Measurements from ENCODE around the gene GLRX3.
"Not testable (repeated sequence)": the region's sequence is repeated elsewhere in the genome, so short reads cannot be mapped to it uniquely, and the experiment has no call there.

GLRX3 gene

DNA sequence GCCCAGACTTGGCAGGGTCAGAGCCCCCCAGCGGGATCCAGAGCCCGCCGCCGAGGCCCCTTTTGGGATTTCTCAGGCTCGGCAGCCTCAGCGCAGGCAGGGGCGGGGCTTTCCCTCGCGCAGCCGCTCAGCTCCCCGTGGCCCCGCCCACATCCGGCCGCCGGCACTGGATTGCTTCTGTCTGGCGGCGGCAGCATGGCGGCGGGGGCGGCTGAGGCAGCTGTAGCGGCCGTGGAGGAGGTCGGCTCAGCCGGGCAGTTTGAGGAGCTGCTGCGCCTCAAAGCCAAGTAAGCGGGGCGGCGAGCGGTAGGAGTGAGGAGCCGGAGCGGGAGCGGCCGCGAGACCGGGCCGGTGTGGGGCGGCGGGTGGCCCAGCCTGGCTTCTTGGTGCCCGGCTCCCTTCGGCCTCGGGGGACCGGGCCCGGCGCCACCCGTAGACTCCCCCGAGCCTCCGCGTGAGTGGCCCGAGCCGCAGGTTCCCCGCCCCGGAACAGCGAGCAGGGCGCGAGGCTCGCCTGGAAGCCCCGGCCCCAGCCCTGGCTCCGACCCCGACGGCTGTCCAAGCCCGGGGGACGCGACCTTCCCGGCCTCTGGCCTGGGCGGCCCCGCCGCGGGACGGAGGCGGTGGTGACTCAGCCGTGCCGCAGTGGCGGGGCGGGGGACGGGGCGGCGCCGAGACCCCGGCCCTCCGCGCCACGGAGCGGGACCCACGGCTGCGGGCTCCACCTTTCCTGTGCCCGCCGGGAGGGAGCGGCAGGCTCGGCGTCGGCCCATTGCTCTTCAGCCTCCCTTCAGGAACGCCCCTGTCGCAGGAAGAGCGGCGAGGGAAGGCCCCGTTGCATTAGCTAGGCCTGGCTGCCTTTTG lies at the start of gene GLRX3:
TSS of gene GLRX3 (plus strand) at position 166 of the 864 bp plus-strand sequence. CDS start at position 196, 30 bp downstream.
- Mint-ChIP-seq H3K4me1 (peaks cover 37% of the 10 kb centered on the region), H3K4me3 (peak within 1 kb of the TSS; percentile 90), H3K27me3 (no peaks in the 10 kb centered on the region), H3K9me3 (no peaks in the 10 kb centered on the region), H3K36me3 (peaks cover 4% of the 10 kb centered on the region), H3K27ac (peak within 1 kb of the TSS; percentile 94)

DNA sequence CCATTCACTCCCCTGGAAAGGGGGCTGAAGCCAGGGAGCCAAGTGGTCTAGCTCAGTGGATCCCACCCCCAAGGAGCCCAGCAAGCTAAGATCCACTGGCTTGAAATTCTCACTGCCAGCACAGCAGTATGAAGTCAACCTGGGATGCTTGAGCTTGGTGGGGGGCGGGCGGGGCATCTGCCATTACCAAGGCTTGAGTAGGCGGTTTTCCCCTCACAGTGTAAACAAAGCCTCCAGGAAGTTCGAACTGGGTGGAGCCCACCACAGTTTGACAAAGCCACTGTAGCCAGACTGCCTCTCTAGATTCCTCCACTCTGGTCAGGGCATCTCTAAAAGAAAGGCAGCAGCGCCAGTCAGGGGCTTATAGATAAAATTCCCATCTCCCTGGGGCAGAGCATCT lies 45.6 kb upstream of the GLRX3 start:
- Mint-ChIP-seq H3K36me3 (peaks cover 43% of the 10 kb centered on the region), H3K4me1 (peaks cover 14% of the 10 kb centered on the region), H3K9me3 (peaks cover 12% of the 10 kb centered on the region)
- H3K27ac Mint-ChIP-seq, H3K27me3 Mint-ChIP-seq, H3K4me3 Mint-ChIP-seq: not testable (repeated sequence)

DNA sequence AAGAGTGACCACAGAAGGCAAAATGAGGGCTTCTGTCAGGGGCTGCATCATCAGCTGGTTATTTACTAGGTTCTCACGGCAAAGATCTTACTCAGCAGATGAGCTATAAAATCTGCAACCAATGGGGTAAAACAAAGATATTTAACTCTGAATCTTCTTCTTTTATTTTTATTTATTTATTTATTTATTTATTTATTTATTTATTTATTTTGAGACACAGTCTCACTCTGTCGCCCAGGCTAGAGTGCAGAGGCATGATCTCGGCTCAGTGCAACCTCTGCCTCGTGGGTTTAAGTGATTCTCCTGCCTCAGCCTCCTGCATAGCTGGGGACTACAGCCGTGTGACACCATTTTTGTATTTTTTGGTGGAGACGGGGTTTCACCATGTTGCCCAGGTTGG lies 36.8 kb upstream of the GLRX3 start:
- no peaks in the 10 kb centered on the region for H3K27me3 Mint-ChIP-seq
- H3K9me3 Mint-ChIP-seq: no peaks in the 10 kb centered on the region
- no peak overlapping the region for H3K4me3 Mint-ChIP-seq
- H3K4me1 Mint-ChIP-seq: no peaks in the 10 kb centered on the region
- H3K36me3 Mint-ChIP-seq: no peaks in the 10 kb centered on the region
- H3K27ac Mint-ChIP-seq: no peak overlapping the region

DNA sequence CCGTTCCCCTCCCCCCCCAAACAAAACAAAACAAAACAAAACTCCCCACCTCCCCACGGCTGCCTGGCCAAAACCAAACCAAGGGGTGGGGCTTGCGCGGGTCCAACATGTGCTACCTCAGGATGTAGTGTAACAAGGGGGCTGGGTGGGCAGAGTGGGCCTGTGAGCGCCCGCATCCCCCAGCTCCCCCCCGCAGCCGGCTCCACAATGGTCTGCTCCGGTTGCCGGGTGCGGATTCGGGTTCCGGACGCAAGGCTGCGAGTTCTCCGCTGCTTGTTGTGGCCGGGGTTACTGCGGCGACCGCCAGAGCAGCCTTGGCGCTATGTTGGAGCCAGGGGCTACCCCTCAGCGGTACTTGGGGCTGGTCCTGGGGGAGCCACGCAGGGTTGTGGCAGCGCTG lies 30.5 kb upstream of the GLRX3 start:
- H3K27me3 Mint-ChIP-seq: no peaks in the 10 kb centered on the region
- H3K36me3 Mint-ChIP-seq: peaks cover 7% of the 10 kb centered on the region
- no peaks in the 10 kb centered on the region for H3K9me3 Mint-ChIP-seq
- peaks cover 39% of the 10 kb centered on the region for H3K4me1 Mint-ChIP-seq
- no peak overlapping the region for H3K4me3 Mint-ChIP-seq
- H3K27ac Mint-ChIP-seq: peak overlapping the region; percentile 55

DNA sequence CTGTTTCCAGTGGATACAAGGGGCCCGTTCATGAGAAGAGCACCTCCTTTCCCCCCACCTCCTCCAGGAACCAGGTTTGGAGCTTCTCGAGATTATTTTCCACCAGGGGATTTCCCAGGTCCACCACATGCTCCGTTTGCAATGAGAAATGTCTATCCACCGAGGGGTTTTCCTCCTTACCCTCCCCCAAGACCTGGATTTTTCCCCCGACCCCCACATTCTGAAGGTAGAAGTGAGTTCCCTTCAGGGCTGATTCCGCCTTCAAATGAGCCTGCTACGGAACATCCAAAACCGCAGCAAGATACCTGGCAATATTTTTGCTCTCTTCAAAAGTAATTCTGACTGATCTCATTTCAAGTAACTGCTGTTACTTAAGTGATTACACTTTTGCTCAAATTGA lies 28.0 kb upstream of the GLRX3 start:
- H3K27ac Mint-ChIP-seq: peak overlapping the region; percentile 49
- not testable (repeated sequence) for H3K36me3 Mint-ChIP-seq, H3K9me3 Mint-ChIP-seq, H3K27me3 Mint-ChIP-seq
- peaks cover 54% of the 10 kb centered on the region for H3K4me1 Mint-ChIP-seq
- H3K4me3 Mint-ChIP-seq: peak overlapping the region; percentile 63

DNA sequence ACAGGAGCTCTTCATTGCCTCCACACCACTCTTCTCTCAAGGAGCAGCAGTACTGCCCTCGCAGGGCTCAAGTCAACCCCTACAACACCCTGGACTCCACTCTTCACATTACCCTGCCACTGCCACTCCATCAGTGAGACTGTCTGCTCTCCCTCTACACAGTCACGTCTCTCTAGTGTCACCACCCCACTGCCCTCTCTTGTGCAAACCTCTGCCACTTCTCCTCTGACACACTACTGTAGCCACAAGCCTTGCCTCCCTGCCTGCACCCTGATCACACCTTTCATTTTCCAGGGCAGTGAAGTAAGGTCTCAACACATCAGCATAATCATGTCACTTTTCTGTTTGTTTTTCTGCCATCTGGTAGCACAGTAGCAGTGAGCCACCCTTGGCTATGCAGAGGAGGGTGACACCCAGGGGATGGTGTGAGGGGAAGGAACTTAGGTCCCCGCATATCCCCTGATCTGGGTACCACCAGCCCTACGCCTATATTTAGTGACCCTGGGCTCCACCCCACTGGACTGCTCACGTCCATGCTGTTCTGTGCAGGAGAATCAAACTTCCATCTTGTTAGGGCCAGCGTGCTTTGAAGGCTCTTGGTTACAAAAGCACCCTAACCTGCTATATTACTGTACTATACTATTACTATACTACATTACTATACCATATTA lies 27.1 kb upstream of the GLRX3 start:
- Mint-ChIP-seq H3K4me1 (peaks cover 54% of the 10 kb centered on the region), H3K27me3 (no peaks in the 10 kb centered on the region), H3K4me3 (peak overlapping the region; percentile 91), H3K9me3 (no peaks in the 10 kb centered on the region), H3K36me3 (peaks cover 7% of the 10 kb centered on the region), H3K27ac (peak overlapping the region; percentile 80)

DNA sequence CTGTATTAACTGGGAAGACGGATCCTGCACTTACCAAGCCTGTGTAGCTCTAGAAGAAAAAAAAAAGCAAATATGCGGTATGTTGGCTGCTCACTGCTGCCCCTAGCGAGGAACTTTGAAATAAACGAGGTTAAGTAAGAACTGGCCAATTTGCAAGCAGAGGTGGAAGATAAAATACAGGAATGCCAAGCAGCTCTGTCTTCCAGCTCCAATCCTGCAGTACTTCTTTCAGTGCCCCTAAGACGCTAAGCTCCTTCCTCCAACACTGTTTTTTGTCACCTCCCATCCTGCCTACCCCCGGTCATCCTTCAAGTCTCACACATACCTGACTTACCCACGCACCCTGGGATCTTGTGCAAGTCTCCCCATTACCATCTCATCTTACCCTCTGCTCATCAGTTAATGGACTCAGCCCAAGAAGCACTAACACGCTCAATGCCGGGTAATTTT lies 26.4 kb upstream of the GLRX3 start:
- no peaks in the 10 kb centered on the region for H3K9me3 Mint-ChIP-seq
- peaks cover 54% of the 10 kb centered on the region for H3K4me1 Mint-ChIP-seq
- H3K36me3 Mint-ChIP-seq: peaks cover 7% of the 10 kb centered on the region
- no peaks in the 10 kb centered on the region for H3K27me3 Mint-ChIP-seq
- peak overlapping the region; percentile 97 for H3K27ac Mint-ChIP-seq
- peak overlapping the region; percentile 91 for H3K4me3 Mint-ChIP-seq

DNA sequence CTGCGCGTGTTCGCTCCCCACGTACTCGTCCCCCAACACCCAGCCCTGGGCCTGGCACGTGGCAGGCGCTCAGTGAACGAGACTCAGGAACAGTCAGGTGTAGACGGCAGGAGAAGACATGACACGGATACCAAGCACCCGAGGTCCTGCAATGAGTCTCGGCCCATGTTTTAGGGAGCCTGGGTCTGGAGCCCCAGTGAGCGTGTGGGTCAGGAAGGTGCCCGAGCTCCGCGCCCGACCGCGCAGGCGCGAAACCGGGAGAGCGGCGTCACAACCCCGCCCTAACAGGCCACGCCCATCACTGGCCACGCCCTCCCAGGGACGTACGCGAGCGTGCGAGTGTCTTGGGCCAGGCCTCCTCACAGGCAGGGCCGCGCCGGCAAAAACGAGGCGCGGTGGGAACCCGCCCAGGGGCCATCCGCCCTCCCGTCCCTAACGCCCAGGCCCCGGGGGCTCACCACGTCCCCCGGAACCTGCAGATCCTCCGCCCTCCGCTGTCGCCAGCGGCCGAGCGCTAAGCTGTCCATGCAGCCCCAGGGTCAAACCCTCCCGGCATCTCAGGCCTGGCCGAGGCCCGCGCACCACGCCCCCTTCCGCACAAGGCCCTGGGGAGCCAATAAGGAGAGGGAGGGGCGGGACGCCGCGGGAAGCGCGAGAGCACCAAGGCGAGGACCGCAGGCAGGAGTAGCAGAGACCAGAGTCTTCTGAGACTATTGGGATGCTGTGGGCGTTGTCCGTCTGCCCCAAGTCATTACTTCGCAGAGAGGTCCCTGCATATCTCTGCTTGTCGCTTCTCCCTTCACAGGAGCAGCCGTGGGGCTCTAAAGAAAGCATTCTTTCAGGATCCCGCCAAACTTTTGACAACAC lies 25.7 kb upstream of the GLRX3 start, which contains the start of gene C10orf143:
TSS of gene C10orf143 (minus strand) at position 585 of the 867 bp plus-strand sequence. CDS start at position 527, 58 bp downstream.
- peak within 1 kb of the TSS; percentile 99 for H3K27ac Mint-ChIP-seq
- H3K36me3 Mint-ChIP-seq: peaks cover 9% of the 10 kb centered on the region
- no peaks in the 10 kb centered on the region for H3K9me3 Mint-ChIP-seq
- H3K4me1 Mint-ChIP-seq: peaks cover 54% of the 10 kb centered on the region
- peak within 1 kb of the TSS; percentile 91 for H3K4me3 Mint-ChIP-seq
- H3K27me3 Mint-ChIP-seq: no peaks in the 10 kb centered on the region

DNA sequence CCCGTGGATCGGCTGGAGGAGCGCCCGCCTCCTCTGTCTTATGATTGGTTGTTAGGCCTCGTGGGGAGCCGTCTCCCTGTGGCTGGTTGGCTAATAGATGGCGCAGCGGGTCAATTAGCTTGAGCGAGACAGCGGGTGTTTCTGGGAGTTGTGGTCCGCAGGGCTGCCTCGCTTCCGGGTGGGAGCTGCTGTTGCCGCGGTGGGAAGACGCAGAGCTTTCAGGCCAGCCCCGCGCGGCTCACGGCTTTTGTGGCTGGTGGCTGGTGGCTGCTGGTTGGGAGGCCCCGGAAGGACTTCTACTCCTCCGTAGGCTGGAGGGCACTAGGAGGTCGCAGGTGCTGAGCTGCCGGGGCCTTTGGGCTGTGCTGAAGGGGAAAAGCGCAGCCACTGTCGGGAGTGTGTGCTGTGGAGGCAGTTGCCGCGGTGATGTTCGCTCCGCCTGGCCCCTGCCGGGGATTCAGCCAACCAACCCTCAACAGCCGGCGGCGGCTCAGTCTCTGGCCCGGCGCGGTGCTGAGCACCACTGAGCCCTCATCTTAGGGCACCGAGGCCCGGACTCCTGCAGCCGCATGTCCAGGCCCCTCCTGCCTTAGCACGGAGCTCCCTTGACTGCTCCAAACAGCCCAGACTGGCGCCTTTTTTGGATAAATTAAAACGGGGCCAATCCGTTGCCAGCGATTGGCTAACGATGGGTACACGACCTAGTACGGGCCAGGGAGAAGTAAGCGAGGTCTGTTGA lies 24.9 kb upstream of the GLRX3 start:
- H3K4me3 Mint-ChIP-seq: peak overlapping the region; percentile 91
- peaks cover 7% of the 10 kb centered on the region for H3K36me3 Mint-ChIP-seq
- H3K9me3 Mint-ChIP-seq: no peaks in the 10 kb centered on the region
- H3K27me3 Mint-ChIP-seq: no peaks in the 10 kb centered on the region
- peaks cover 50% of the 10 kb centered on the region for H3K4me1 Mint-ChIP-seq
- peak overlapping the region; percentile 99 for H3K27ac Mint-ChIP-seq

DNA sequence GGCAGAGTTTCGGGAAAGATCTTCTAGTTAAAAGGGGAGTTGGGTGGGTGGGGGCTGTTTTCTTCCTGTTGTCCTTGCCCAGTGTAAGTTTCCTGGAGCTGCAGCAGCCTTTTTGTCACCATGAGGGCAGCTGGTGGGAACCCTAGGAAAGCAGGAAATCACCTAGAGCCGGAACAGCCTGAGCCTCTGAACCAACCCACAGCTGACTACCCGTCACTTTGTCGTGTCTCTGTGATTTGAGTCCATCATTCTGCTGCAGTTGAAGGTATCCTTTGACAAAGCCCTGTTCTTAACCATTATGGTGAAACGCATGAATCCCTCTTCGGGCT lies 24.4 kb upstream of the GLRX3 start:
- H3K9me3 Mint-ChIP-seq: no peaks in the 10 kb centered on the region
- peaks cover 7% of the 10 kb centered on the region for H3K36me3 Mint-ChIP-seq
- H3K4me3 Mint-ChIP-seq: peak overlapping the region; percentile 91
- no peaks in the 10 kb centered on the region for H3K27me3 Mint-ChIP-seq
- peaks cover 45% of the 10 kb centered on the region for H3K4me1 Mint-ChIP-seq
- H3K27ac Mint-ChIP-seq: peak overlapping the region; percentile 99

DNA sequence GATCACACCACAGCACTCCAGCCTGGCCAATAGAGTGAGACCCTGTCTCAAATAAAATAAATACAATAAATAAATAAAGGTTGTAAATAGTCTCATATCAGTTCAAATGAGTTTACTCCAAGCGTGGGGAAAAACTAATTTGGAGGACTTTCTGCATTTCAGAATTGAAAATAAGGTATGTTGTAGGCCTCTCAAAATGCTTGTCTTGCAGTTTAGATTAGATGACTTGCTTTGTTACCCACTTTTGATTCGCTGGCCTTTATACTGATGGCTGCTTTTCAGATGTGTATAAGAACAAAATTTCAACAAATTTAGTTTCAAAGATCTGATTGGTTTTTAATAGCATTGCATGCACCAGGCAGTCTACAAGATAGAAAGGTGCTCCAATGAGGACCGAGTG lies 23.4 kb upstream of the GLRX3 start:
- H3K27me3 Mint-ChIP-seq: no peaks in the 10 kb centered on the region
- H3K4me3 Mint-ChIP-seq: no peak overlapping the region
- H3K4me1 Mint-ChIP-seq: peaks cover 35% of the 10 kb centered on the region
- H3K9me3 Mint-ChIP-seq: no peaks in the 10 kb centered on the region
- peaks cover 5% of the 10 kb centered on the region for H3K36me3 Mint-ChIP-seq
- H3K27ac Mint-ChIP-seq: no peak overlapping the region

DNA sequence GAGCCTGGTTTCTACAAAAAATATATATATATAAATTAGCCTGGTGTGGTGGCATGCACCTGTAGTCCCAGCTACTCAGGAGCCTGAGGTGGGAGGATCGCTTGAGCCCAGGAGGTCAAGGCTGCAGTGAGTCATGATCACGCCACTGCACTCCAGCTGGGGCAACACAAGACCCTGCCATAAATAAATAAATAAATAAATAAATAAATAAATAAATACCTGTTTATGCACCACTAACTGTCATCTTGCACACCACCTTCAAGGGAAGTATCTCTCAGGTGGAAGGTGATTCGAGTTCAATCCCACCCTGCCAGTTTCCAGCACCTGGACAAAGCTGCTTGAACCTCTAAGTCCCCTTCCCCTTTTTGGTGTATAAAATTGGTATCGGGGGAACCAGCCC lies 19.2 kb upstream of the GLRX3 start:
- H3K36me3 Mint-ChIP-seq, H3K27me3 Mint-ChIP-seq: not testable (repeated sequence)
- H3K4me1 Mint-ChIP-seq: peaks cover 10% of the 10 kb centered on the region

DNA sequence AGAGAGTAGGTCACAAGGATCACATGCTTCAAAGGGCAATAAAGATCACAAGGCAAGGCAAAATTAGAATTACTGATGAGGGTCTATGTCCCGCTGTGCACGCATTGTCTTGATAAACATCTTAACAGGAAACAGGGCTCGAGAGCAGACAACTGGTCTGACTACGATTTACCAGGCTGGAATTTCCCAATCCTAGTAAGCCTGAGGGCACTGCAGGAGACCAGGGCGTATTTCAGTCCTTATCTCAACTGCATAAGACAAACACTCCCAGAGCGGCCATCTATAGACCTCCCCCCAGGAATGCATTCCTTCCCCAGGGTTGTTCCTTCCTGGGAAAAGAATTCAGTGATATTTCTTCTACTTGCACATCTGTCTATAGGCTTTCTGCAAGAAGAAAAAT lies 18.7 kb upstream of the GLRX3 start:
- H3K4me3 Mint-ChIP-seq, H3K27ac Mint-ChIP-seq, H3K9me3 Mint-ChIP-seq, H3K4me1 Mint-ChIP-seq, H3K27me3 Mint-ChIP-seq, H3K36me3 Mint-ChIP-seq: not testable (repeated sequence)

More for the DNA sequence above, 19.2 kb upstream of the GLRX3 start:
- H3K9me3 Mint-ChIP-seq, H3K27ac Mint-ChIP-seq, H3K4me3 Mint-ChIP-seq: not testable (repeated sequence)

DNA sequence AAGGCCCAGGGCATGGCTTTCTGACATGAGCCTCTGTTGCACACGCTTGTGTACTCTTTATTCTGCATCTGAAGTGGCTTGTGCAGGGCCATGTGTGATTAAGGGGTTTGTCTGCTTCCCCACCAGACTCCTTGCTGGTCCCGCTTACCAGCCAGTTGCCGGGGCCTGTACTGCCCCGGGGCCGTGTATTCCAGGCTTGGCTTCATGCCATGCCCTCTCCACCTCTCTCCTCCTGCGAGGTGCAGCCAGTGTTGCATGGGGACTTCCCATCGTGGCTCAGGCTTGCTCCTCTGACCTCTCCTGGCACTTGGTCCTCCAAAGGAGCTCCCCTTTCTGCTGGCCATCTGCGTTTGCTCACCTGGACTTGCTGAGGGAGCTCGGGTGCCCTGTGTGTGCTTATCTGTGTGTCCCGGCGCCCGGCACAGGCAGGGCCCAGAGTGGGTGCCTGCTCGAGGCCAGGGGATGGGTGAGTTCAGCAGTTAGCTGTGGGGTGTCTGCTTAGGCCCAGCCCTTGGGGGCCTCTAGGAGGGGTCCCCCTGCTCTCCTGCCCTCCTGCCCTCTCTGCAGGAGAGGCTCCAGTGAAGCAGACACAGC lies 14.6 kb upstream of the GLRX3 start:
- no peaks in the 10 kb centered on the region for H3K27me3 Mint-ChIP-seq
- H3K27ac Mint-ChIP-seq: no peak overlapping the region
- H3K4me3 Mint-ChIP-seq: no peak overlapping the region
- H3K36me3 Mint-ChIP-seq: no peaks in the 10 kb centered on the region
- H3K9me3 Mint-ChIP-seq: no peaks in the 10 kb centered on the region
- H3K4me1 Mint-ChIP-seq: no peaks in the 10 kb centered on the region

Data from activated naive CD4-positive, alpha-beta T cell treated with anti-CD3 and anti-CD28 coated beads, Interleukin-2, amount 50 U/mL, for 24 hours (primary cell).